A673 (cell line): ENCODE results near the gene SAP30.

ENCODE experiments used
- EZH2 ChIP-seq: fragments of 200-600 bp; sonication (generic); IDR thresholded peaks from 2 replicates; pipeline ENCODE4 v1.6.1; 2017; ENCODE audit warnings: borderline replicate concordance, low read depth, mild to moderate bottlenecking, mixed read lengths, antibody characterized with exemption, low read length; ENCODE audit not compliant: poor library complexity, severe bottlenecking
- TF ChIP-seq, protein P1 (sequence below): fragments of 300-800, 200-600 bp; sonication (generic); conservative IDR thresholded peaks from 2 replicates; pipeline ENCODE4 v1.5.1; 2017; ENCODE audit warnings: low read depth, mild to moderate bottlenecking, antibody characterized with exemption, low read length, moderate library complexity, mixed read lengths

DNA sequence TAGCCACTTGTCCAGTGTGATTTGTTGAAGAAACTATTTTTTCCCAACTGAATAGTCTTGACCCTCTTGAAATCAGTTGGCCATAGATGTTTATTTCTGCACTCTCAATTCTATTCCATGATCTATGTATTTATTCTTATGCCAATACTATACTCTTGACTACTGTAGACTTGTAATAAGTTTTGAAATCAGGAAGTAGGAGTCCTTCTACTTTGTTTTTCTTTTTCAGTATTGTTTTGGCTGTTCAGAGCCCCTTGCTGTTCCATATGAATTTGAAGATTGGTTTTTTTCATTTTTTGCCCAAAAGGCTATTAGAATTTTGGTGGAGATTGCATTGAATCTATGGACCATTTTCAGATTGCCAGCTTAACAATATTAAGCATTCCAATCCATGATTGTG lies 10.2 kb downstream of the SAP30 start:
- TF ChIP-seq, protein P1, sequence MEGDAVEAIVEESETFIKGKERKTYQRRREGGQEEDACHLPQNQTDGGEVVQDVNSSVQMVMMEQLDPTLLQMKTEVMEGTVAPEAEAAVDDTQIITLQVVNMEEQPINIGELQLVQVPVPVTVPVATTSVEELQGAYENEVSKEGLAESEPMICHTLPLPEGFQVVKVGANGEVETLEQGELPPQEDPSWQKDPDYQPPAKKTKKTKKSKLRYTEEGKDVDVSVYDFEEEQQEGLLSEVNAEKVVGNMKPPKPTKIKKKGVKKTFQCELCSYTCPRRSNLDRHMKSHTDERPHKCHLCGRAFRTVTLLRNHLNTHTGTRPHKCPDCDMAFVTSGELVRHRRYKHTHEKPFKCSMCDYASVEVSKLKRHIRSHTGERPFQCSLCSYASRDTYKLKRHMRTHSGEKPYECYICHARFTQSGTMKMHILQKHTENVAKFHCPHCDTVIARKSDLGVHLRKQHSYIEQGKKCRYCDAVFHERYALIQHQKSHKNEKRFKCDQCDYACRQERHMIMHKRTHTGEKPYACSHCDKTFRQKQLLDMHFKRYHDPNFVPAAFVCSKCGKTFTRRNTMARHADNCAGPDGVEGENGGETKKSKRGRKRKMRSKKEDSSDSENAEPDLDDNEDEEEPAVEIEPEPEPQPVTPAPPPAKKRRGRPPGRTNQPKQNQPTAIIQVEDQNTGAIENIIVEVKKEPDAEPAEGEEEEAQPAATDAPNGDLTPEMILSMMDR = no peak
- no peak for TF ChIP-seq EZH2
